DMS 273 treated with DMSO at 0.1 percent for 48 hours (cell line): ENCODE data around the gene ERC2.
A peak's percentile ranks its signal among the peaks of the same experiment; 100 is the strongest.

Source experiments
- DNase-seq: peaks from one replicate; lab custom pipeline; 2025; lab: John Stamatoyannopoulos, UW

Gene ERC2

GRCh38 chr3:56424885-56425284 is 43.4 kb downstream of the ERC2 start:
- peak; percentile 60 for DNase-seq

GRCh38 chr3:56424336-56424735 is 43.9 kb downstream of the ERC2 start:
- no peak for DNase-seq

GRCh38 chr3:56423661-56424099 is 44.6 kb downstream of the ERC2 start:
- peak; percentile 69 for DNase-seq

DNA sequence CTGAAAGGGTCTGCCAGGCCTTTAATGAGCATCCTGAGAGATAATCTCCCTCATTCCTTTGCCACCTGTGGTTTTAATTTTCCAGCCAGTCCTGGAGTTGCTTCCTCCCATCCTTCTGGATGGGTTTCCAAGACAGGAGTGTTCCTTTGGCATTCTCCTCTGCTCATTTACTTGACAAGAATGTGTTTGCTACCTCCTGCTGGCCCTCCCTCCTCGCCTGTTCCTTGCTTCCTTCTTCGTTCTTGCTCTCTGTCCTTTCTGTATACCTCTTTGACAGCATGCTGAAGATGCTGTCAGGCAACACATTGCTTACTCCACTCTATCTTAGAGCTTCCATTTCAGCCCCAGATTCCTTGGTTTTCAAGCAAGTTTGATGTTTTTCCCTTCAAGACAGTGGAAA is 46.0 kb downstream of the ERC2 start:
- DNase-seq, result no peak

- DNase-seq, result no peak
Observed at GRCh38 chr3:56421205-56421604, 47.1 kb downstream of the ERC2 start.

- DNase-seq, result no peak
Observed at GRCh38 chr3:56415652-56416051, 52.6 kb downstream of the ERC2 start.

- DNase-seq, result no peak
Observed at GRCh38 chr3:56413911-56414310, 54.4 kb downstream of the ERC2 start.

- DNase-seq, result no peak
Observed at GRCh38 chr3:56411166-56411565, 57.1 kb downstream of the ERC2 start.

- no peak for DNase-seq
Observed at GRCh38 chr3:56410576-56410975, 57.7 kb downstream of the ERC2 start.

GRCh38 chr3:56409790-56410189 is 58.5 kb downstream of the ERC2 start:
- DNase-seq, result no peak

- DNase-seq, result no peak
Observed at GRCh38 chr3:56408761-56409196, 59.5 kb downstream of the ERC2 start.

DNA sequence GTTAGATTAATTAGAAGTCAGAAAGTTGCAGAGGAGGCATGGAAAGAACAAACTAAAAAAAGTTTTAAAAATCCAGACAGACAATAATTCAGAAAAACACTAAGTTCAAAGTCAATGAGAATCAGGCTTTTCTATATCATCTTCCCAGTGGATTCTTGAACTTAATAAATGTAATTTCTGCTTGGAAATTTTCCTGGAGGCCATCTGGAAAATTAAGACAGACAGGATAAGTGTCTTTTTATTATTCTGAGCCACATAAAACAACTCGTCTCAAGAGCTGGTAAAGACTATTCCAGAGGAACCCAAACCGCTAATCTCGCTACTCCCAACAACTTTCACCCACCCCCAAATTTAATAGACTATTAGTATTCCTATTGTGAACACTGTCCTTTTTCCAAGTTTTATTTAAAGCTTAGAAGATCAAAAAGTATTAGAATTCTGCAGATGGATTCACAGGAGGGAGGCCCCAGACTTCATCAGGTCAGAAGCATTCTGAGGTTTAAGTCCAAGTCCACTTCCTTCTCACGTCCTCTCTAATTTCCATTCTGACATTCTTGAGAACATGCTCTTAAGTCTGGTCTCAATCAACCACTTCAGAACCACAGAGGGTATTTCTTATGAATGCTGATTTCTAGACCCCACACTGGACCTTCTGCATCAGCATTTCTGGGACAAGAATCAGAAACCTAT is 61.3 kb downstream of the ERC2 start:
- no peak for DNase-seq

DNA sequence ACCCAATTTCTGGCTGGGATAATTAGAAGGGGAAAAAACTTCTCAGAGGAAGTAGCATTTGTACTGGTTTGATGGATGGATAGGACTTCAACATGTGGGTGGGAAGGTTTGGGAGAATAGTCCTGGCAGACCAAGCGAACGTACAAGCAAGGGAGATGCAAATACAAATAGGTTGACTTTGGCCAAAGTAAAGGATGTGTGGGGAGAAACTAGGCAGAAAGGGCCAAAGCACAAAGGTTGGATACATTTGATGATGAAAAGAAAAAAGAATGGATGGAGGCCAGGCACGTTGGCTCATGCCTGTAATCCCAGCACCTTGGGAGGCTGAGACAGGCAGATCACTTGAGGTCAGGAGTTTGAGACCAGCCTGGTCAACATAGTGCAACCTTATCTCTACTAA is 63.4 kb downstream of the ERC2 start:
- no peak for DNase-seq

DNA sequence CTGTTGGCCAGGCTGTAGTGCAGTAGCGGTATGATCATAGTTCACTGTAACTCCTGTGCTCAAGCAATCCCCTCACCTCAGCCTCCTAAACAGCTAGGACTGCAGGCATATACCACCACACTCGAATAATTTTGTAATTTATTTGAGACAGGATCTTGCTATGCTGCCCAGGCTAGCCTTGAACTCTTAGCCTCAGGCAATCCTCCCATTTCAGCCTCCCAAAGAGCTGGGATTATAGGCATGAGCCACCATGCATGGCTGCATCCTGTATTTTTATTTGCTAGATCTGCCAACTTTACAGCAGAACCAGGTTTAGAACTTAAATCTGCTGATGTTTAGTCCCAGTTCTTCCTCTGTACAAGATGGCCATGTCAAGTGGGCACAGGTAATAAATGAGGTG is 69.6 kb downstream of the ERC2 start:
- DNase-seq, result no peak

DNA sequence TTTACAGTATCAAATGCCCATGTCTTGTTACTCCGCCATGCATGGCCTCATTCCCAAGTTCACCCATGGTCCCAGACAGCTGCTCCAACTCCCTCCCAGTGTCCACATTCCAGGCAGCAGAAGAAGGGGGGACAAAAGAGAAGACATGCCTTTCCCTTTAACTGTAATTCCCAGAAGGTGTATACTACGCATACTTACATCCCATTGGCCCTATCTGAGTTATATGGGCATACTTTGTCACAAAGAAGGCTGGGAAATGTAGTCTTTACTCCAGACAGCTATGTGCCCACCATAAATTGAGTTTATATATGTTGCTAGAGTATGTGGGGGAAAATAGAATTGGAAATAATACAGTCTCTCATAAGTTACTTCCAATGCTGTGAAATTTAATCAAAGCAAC is 70.5 kb downstream of the ERC2 start:
- DNase-seq, result no peak

DNA sequence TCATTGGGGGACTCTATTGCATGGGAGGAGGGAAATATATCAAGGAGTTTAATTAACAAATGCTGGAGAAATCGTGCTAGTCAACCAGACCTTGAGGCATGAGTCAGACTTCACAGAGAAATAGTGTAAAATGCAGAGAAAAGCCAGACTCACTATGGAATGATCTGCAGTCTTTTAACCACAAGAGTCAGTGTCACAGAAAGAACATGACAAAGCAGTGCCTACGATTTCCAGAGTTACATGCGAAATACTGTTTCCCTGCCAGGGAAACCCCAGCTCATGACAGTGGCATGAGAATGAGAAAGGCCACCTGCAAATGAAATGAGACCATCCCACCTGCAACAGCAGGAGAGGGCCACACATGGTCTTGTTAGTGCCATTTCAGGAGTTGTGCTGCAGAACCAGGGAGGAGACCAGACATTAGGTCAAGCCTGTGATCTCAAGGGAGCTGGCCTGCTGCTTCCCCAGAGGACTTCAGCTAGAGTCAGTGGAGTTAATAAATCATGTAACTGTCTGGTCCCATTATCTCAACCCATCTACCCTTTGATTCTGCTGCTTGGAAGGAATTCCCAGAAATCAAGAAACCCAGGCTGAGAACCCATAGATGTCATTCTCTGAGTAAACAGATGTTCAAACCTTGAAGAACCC is 79.0 kb downstream of the ERC2 start:
- no peak for DNase-seq

- DNase-seq, result no peak
Observed at GRCh38 chr3:56383092-56383491, 85.2 kb downstream of the ERC2 start.

DNA sequence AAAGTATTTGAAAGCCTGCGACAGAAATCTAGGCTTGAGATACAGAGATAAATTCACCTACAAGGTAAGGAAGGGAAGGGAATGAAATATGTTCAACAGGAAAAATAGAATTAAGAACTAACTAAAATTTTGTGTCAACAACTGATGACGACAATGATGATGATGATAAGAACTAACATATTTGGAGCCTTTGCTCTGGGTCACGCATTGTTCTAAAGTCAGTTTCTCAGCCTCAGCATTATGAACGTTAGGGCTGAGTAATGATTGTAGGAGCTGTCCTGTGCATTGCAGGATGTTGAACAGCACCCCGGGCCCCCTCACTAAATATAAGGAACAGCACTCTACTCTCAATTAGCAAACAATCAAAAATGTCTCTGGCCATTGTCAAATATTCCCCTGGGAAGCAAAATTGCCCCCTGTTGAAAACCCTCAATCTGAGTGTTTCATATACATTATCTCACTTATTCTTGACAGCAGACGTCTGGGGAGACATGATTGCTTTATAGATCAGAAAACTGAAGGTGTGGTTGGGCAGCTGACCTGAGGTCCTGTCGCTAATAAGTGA is 88.5 kb downstream of the ERC2 start:
- DNase-seq, result no peak

GRCh38 chr3:56375654-56376053 is 92.6 kb downstream of the ERC2 start:
- DNase-seq, result no peak

DNA sequence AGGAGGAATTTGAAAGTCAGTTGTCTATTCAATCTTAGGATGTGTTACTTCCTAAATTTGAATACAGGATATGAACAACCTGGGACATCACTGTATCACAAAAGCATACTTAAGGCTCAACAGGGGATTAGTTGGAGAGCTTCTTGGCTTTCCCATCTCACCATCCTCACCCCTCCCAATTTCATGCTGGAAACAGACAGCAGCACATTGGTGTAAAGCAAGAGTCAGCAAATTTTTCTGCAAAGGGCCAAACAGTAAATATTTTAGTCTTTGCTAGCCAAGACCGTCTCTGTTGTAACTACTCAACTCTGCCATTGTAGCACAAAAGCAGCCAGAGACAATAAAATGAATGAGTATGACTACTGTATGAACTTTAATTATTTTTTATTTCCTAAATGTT is 94.9 kb downstream of the ERC2 start:
- no peak for DNase-seq

- no peak for DNase-seq
Observed at GRCh38 chr3:56370991-56371775, 97.1 kb downstream of the ERC2 start.

DNA sequence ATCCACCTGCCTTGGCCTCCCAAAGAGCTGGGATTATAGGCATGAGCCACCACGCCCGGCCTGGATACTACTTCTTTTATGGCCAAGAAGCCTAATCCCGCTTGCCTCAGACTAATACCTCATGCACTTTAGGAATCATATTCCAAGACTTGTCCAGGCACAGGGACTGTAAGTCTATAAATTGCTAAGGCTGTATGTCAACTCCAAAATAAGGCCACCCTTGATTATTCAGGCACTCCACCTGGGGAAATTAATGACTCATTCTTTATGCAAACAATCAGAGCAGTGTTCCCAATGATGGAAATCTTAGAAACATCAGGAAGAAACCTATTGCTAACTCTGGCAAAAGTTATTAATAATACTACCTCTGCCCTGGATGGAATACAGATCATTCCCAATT is 98.4 kb downstream of the ERC2 start:
- DNase-seq, result no peak

GRCh38 chr3:56368846-56369245 is 99.4 kb downstream of the ERC2 start:
- DNase-seq, result no peak
